HEK293T (cell line): Measurements from ENCODE around the gene E2F8.

Experiments
- ARNT ChIP-seq: fragments of 450-650 bp; IDR thresholded peaks from 2 replicates; pipeline ENCODE4 v1.6.1; 2017; ENCODE audit warnings: mild to moderate bottlenecking
- BHLHE40 ChIP-seq: fragments of 450-650 bp; IDR thresholded peaks from 2 replicates; pipeline ENCODE4 v1.6.1; 2016; ENCODE audit warnings: mild to moderate bottlenecking, moderate library complexity, borderline replicate concordance
- FOXK2 ChIP-seq: fragments of 450-650 bp; IDR thresholded peaks from 2 replicates; pipeline ENCODE4 v1.6.1; 2016; ENCODE audit warnings: mild to moderate bottlenecking
- FOXM1 ChIP-seq: fragments of 450-650 bp; IDR thresholded peaks from 2 replicates; pipeline ENCODE4 v1.6.1; 2017; ENCODE audit warnings: mild to moderate bottlenecking, borderline replicate concordance
- HDGF ChIP-seq: fragments of 450-650 bp; IDR thresholded peaks from 2 replicates; pipeline ENCODE4 v1.6.1; 2017; ENCODE audit warnings: antibody characterized with exemption, borderline replicate concordance
- L3MBTL2 ChIP-seq: fragments of 450-650 bp; conservative IDR thresholded peaks from 2 replicates; pipeline ENCODE4 v1.6.1; 2016; ENCODE audit warnings: mild to moderate bottlenecking
- LEF1 ChIP-seq: fragments of 450-650 bp; IDR thresholded peaks from 2 replicates; pipeline ENCODE4 v1.6.1; 2017; ENCODE audit warnings: mild to moderate bottlenecking, borderline replicate concordance
- NFRKB ChIP-seq: fragments of 450-650 bp; IDR thresholded peaks from 2 replicates; pipeline ENCODE4 v1.6.1; 2016; ENCODE audit warnings: mild to moderate bottlenecking, moderate library complexity
- PKNOX1 ChIP-seq: fragments of 450-650 bp; IDR thresholded peaks from 2 replicates; pipeline ENCODE4 v1.6.1; 2016
- SP1 ChIP-seq: fragments of 450-650 bp; IDR thresholded peaks from 2 replicates; pipeline ENCODE4 v1.6.1; 2017
- SUZ12 ChIP-seq: fragments of 450-650 bp; IDR thresholded peaks from 2 replicates; pipeline ENCODE4 v1.6.1; 2016; ENCODE audit warnings: mild to moderate bottlenecking
- TARDBP ChIP-seq: fragments of 450-650 bp; IDR thresholded peaks from 2 replicates; pipeline ENCODE4 v1.6.1; 2016
- ZNF384 ChIP-seq: fragments of 450-650 bp; IDR thresholded peaks from 2 replicates; pipeline ENCODE4 v1.6.1; 2016

GRCh38 chr11:19275496-19275895 lies 34.8 kb upstream of the E2F8 start:
- TF ChIP-seq PKNOX1 (no peak), ARNT (no peak), L3MBTL2 (no peak), LEF1 (no peak), SP1 (no peak), TARDBP (no peak), ZNF384 (no peak), SUZ12 (no peak), FOXM1 (no peak), BHLHE40 (no peak), HDGF (no peak), NFRKB (no peak), FOXK2 (no peak)
